PC-9 (cell line): Measurements from ENCODE around the gene SCN3A. TPM values are rescaled to one million over a fixed set of nuclear protein-coding genes. Genes with fewer than 3 reads are reported as not detected.

ENCODE experiments used
- BruUV-seq: library from RNA; stranded (reverse); fragments of 400-500 nt; replicated peaks from 2 replicates; lab custom pipeline; 2021; lab: Mats Ljungman, UMichigan
- CTCF ChIA-PET: fragments of 300-600 bp; sonication (Branson Sonifier 250); formaldehyde crosslinking; loops from one replicate; lab custom pipeline; 2022; ENCODE audit warnings: antibody characterized with exemption; lab: Charles Lee
- POLR2A ChIA-PET: fragments of 300-600 bp; sonication (Branson Sonifier 250); formaldehyde crosslinking; loops from one replicate; lab custom pipeline; 2022; ENCODE audit warnings: antibody characterized with exemption; ENCODE audit not compliant: unreplicated experiment; lab: Charles Lee
- DNase-seq, 2 experiments: peaks; one replicate each; pipeline versions ENCODE4 v3.0.0 to v3.0.0-alpha.2; 2015 to 2022; ENCODE audit warnings: mixed read lengths in 1 of 2
- H2AFZ ChIP-seq: fragments of 200-600 bp; sonication (generic); 2 replicates; pipeline ENCODE4 v1.8.1; 2017; ENCODE audit warnings: antibody characterized with exemption
- H3F3A ChIP-seq: fragments of 200-600 bp; sonication (generic); 2 replicates; pipeline ENCODE4 v1.8.1; 2017; ENCODE audit warnings: antibody characterized with exemption, mild to moderate bottlenecking, low read depth; ENCODE audit not compliant: insufficient read depth
- H3K27ac ChIP-seq: fragments of 200-600 bp; sonication (generic); 2 replicates; pipeline ENCODE4 v1.6.1; 2016; ENCODE audit warnings: mixed run types
- H3K27me3 ChIP-seq: fragments of 200-600 bp; sonication (generic); 2 replicates; pipeline ENCODE4 v1.6.1; 2016; ENCODE audit warnings: low read depth, mixed run types; ENCODE audit not compliant: insufficient read depth
- H3K36me3 ChIP-seq: fragments of 200-600 bp; sonication (generic); 2 replicates; pipeline ENCODE4 v1.6.1; 2016; ENCODE audit warnings: low read depth, mixed run types
- H3K4me1 ChIP-seq: fragments of 200-600 bp; sonication (generic); replicated peaks from 2 replicates; pipeline ENCODE4 v1.6.1; 2016; ENCODE audit warnings: mixed run types; ENCODE audit not compliant: insufficient read depth
- H3K4me2 ChIP-seq: fragments of 200-600 bp; sonication (generic); 2 replicates; pipeline ENCODE4 v1.6.1; 2017; ENCODE audit warnings: mixed run types
- H3K4me3 ChIP-seq: fragments of 200-600 bp; sonication (generic); 2 replicates; pipeline ENCODE4 v1.6.1; 2016; ENCODE audit warnings: mixed run types
- H3K79me2 ChIP-seq: fragments of 200-600 bp; sonication (generic); 2 replicates; pipeline ENCODE4 v1.6.1; 2017; ENCODE audit warnings: low read depth, mixed run types
- H3K9me2 ChIP-seq: fragments of 200-600 bp; sonication (generic); 2 replicates; pipeline ENCODE4 v1.8.1; 2017; ENCODE audit warnings: mild to moderate bottlenecking; ENCODE audit not compliant: insufficient read depth
- H3K9me3 ChIP-seq: fragments of 200-600 bp; sonication (generic); 2 replicates; pipeline ENCODE4 v1.8.1; 2016; ENCODE audit warnings: low read depth; ENCODE audit not compliant: insufficient read depth
- H4K20me1 ChIP-seq: fragments of 200-600 bp; sonication (generic); 2 replicates; pipeline ENCODE4 v1.8.1; 2017; ENCODE audit not compliant: insufficient read depth
- EZH2 ChIP-seq: fragments of 200-600 bp; sonication (generic); IDR thresholded peaks from 2 replicates; pipeline ENCODE4 v1.8.0; 2017; ENCODE audit warnings: antibody characterized with exemption, low read depth
- intact Hi-C: fragments of 100-400 bp; cut with micrococcal nuclease; formaldehyde crosslinking; loops from one replicate; pipeline ENCODE4 v1.10.0; 2022; ENCODE audit not compliant: unreplicated experiment
- total RNA-seq: library from RNA; stranded (reverse); gene quantifications from 2 replicates; pipeline ENCODE4 v1.2.3, GENCODE V29; 2021
- TF ChIP-seq, protein P1 (sequence below): fragments of 200-600 bp; sonication (generic); conservative IDR thresholded peaks from 2 replicates; pipeline ENCODE4 v1.6.1; 2017; ENCODE audit warnings: mixed run types, antibody characterized with exemption, mild to moderate bottlenecking, moderate library complexity

The SCN3A gene
- total RNA-seq, 1 experiment from 2014 or later = not detected

- H3K4me3 ChIP-seq = no peak overlapping the region
- TF ChIP-seq EZH2 = no peak
- TF ChIP-seq, protein P1, sequence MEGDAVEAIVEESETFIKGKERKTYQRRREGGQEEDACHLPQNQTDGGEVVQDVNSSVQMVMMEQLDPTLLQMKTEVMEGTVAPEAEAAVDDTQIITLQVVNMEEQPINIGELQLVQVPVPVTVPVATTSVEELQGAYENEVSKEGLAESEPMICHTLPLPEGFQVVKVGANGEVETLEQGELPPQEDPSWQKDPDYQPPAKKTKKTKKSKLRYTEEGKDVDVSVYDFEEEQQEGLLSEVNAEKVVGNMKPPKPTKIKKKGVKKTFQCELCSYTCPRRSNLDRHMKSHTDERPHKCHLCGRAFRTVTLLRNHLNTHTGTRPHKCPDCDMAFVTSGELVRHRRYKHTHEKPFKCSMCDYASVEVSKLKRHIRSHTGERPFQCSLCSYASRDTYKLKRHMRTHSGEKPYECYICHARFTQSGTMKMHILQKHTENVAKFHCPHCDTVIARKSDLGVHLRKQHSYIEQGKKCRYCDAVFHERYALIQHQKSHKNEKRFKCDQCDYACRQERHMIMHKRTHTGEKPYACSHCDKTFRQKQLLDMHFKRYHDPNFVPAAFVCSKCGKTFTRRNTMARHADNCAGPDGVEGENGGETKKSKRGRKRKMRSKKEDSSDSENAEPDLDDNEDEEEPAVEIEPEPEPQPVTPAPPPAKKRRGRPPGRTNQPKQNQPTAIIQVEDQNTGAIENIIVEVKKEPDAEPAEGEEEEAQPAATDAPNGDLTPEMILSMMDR = no peak
- no peaks in the 10 kb centered on the region for H3K9me2 ChIP-seq
- H3K36me3 ChIP-seq = no peaks in the 10 kb centered on the region
- H3K9me3 ChIP-seq = no peaks in the 10 kb centered on the region
- no peak overlapping the region for H3K27ac ChIP-seq
- intact Hi-C loops = no loop called here
- no peaks in the 10 kb centered on the region for H4K20me1 ChIP-seq
- no peaks in the 10 kb centered on the region for H3K79me2 ChIP-seq
- H3K27me3 ChIP-seq = no peaks in the 10 kb centered on the region
- H3K4me2 ChIP-seq = no peak overlapping the region
- no peak overlapping the region for H2AFZ ChIP-seq
- no TSS peak for BruUV-seq
- H3K4me1 ChIP-seq = no peaks in the 10 kb centered on the region
- DNase-seq = no peak
- H3F3A ChIP-seq = no peaks in the 10 kb centered on the region
- CTCF ChIA-PET = no interaction called here
- POLR2A ChIA-PET = no interaction called here
Observed at GRCh38 chr2:165196411-165196810, 7.4 kb downstream of the SCN3A start.

DNA sequence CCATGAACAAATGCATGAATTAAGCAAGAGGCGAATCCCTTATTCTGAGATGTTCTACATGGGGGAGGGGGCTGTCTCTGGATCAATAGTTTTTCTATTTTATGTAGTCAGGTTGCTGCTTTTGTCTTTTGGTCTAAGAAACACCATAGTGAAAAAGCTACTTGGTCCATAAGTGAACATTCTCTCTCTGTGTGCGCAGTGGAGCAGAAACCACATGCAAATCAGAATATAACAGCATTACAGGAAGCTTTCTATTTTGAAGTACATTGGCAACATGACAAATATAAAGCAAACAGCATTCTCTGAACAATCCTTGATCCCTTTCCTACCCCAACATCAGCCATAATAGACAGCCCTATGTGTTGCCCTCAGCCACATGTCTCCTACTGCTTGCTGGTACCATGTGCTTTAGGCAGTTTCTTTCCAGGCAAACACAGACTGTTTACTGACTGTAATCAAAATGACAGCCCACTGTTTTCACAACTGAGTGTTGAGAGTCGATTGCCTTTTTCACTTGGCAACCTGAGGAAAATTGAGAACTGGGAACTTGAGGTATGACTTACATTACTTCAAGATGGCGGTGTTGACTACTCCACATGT, 10.6 kb downstream of the SCN3A start:
- Histone ChIP-seq H3K36me3 (no peaks in the 10 kb centered on the region), H3K4me1 (no peaks in the 10 kb centered on the region), H3K9me2 (no peaks in the 10 kb centered on the region), H3K79me2 (no peaks in the 10 kb centered on the region), H3K27ac (no peak overlapping the region), H3F3A (no peaks in the 10 kb centered on the region), H4K20me1 (no peaks in the 10 kb centered on the region), H3K27me3 (no peaks in the 10 kb centered on the region), H2AFZ (no peak overlapping the region), H3K4me3 (no peak overlapping the region), H3K4me2 (no peak overlapping the region), H3K9me3 (no peaks in the 10 kb centered on the region)
- ChIA-PET CTCF (no interaction called here), POLR2A (no interaction called here)
- intact Hi-C loops = no loop called here
- no peak for TF ChIP-seq EZH2
- TF ChIP-seq, protein P1 = no peak
- no peak for DNase-seq
- BruUV-seq = no TSS peak

GRCh38 chr2:165192729-165193128, 11.1 kb downstream of the SCN3A start:
- POLR2A ChIA-PET = no interaction called here
- BruUV-seq = no TSS peak
- no peaks in the 10 kb centered on the region for H3K4me1 ChIP-seq
- H3K27ac ChIP-seq = no peak overlapping the region
- no peaks in the 10 kb centered on the region for H3K9me2 ChIP-seq
- CTCF ChIA-PET = no interaction called here
- H3K4me2 ChIP-seq = no peak overlapping the region
- no peaks in the 10 kb centered on the region for H3K27me3 ChIP-seq
- H4K20me1 ChIP-seq = no peaks in the 10 kb centered on the region
- H3K4me3 ChIP-seq = no peak overlapping the region
- intact Hi-C loops = no loop called here
- no peaks in the 10 kb centered on the region for H3K9me3 ChIP-seq
- H2AFZ ChIP-seq = no peak overlapping the region
- no peak for DNase-seq
- no peak for TF ChIP-seq EZH2
- TF ChIP-seq, protein P1 = no peak
- no peaks in the 10 kb centered on the region for H3F3A ChIP-seq
- H3K36me3 ChIP-seq = no peaks in the 10 kb centered on the region
- H3K79me2 ChIP-seq = no peaks in the 10 kb centered on the region
